ENCODE measurements around the gene ITGB5. TPM values are rescaled to one million over a fixed set of nuclear protein-coding genes. Genes with fewer than 3 reads are reported as not detected.

Gene ITGB5
- total and polyA plus RNA-seq, 2 donors (not counting 1 experiment from before 2014, with no cell fraction given) = 99.7 to 196 TPM

DNA sequence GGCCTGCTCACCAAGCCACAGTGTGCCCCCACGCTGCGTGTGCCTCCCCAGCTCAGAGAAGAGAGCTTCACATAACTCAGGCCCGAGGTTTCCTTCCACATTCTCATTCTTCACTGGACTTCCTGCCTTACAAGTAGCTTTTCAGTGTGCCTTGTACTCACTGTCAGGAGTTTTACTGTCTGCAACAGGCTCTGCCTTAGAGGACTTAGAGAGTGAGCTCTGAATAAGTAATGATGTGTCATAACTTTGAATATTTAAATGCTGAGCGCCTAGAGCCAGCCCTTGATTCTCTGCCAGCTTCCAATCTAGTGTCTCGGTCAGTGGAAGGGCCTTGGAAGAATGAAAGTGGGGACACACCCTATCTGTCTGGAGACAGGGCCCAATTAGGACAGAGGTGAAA lies 41.8 kb downstream of the ITGB5 start:
- no peaks in the 10 kb centered on the region for H3K79me2 ChIP-seq (ENCODE audit: control insufficient read depth, insufficient read depth, low read length)
- no peak overlapping the region for H2AFZ ChIP-seq (ENCODE audit: low read length)
- no peak overlapping the region for H3K9ac ChIP-seq (ENCODE audit: insufficient read depth, low read length)

DNA sequence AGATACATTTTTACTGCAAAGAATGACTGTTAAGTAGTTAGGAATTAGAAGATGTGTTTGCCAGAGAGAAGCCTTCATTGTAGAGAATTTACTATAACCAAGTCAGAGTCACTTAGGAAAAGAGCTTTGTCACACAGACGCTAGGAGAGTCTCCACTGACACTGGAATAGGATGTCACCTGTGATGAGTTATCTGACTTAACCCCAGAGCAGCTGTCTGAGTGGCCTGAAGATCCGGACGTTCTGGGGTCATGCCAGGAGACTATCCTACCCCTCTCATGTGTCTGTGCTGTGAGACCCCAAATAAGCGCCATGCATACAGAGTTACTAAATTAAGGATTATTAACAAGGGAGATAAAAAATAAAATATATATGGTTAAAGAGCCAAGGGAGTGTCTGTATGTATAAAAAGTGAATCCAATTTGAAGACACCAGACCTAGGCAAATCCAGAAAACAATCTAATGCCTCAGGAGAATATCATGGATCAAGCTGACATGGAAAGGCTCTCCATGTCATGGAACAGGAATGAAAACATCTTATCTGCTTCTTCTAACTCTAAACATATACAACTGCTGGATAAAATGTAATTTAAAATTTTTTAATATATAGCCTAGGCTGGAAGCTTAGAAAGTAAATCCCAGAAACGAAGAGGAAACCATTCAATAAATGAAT lies 43.5 kb downstream of the ITGB5 start:
- DNase-seq (ENCODE audit: low read depth in 2 of 2) = no peak
- no peaks in the 10 kb centered on the region for H3K36me3 ChIP-seq (ENCODE audit: control insufficient read depth, insufficient read depth, low read length)
- no peak overlapping the region for H3K9ac ChIP-seq (ENCODE audit: insufficient read depth, low read length)
- H3K9me3 ChIP-seq (ENCODE audit: control insufficient read depth, insufficient read depth, low read depth, low read length) = no peaks in the 10 kb centered on the region
- no peak overlapping the region for H3K4me2 ChIP-seq (ENCODE audit: extremely low read depth, insufficient read depth, low read length)
- peaks cover 11% of the 10 kb centered on the region for H3K4me1 ChIP-seq (ENCODE audit: control insufficient read depth, extremely low read depth, insufficient read depth, low read length)
- no peaks in the 10 kb centered on the region for H3K79me2 ChIP-seq (ENCODE audit: control insufficient read depth, insufficient read depth, low read length)
- no peaks in the 10 kb centered on the region for H4K20me1 ChIP-seq (ENCODE audit: control insufficient read depth, extremely low read depth, insufficient read depth, low read length)
- no peak overlapping the region for H3K4me3 ChIP-seq (replicated peaks in 1 of 4; ENCODE audit: control extremely low read depth in 1 of 4, insufficient read depth in 1 of 4, low read depth in 3 of 4, low read length in 4 of 4)
- no peak for TF ChIP-seq CTCF (conservative IDR thresholded peaks at IDR 0.05 in 1 of 2, IDR thresholded peaks at IDR 0.05 in 1 of 2; ENCODE audit: low read depth in 1 of 2, low read length in 2 of 2)
- TF ChIP-seq EZH2 (IDR thresholded peaks at IDR 0.05; ENCODE audit: low read length, missing control alignments) = no peak
- H3K27me3 ChIP-seq (ENCODE audit: control insufficient read depth, insufficient read depth, low read length) = no peaks in the 10 kb centered on the region
- no peak overlapping the region for H2AFZ ChIP-seq (ENCODE audit: low read length)
- no peak overlapping the region for H3K27ac ChIP-seq (ENCODE audit: insufficient read depth, low read length)

More for the DNA sequence above, 41.8 kb downstream of the ITGB5 start:
- DNase-seq (ENCODE audit: low read depth in 2 of 2) = peak; percentile 92 to 94
- Histone ChIP-seq H3K4me3 (replicated peaks in 1 of 4; ENCODE audit: control extremely low read depth in 1 of 4, insufficient read depth in 1 of 4, low read depth in 3 of 4, low read length in 4 of 4) (no peak overlapping the region), H3K4me1 (ENCODE audit: control insufficient read depth, extremely low read depth, insufficient read depth, low read length) (peaks cover 15% of the 10 kb centered on the region), H3K36me3 (ENCODE audit: control insufficient read depth, insufficient read depth, low read length) (no peaks in the 10 kb centered on the region), H3K9me3 (ENCODE audit: control insufficient read depth, insufficient read depth, low read depth, low read length) (no peaks in the 10 kb centered on the region), H3K4me2 (ENCODE audit: extremely low read depth, insufficient read depth, low read length) (peak overlapping the region; percentile 5), H3K27me3 (ENCODE audit: control insufficient read depth, insufficient read depth, low read length) (no peaks in the 10 kb centered on the region), H3K27ac (ENCODE audit: insufficient read depth, low read length) (peak overlapping the region; percentile 46), H4K20me1 (ENCODE audit: control insufficient read depth, extremely low read depth, insufficient read depth, low read length) (no peaks in the 10 kb centered on the region)
- TF ChIP-seq EZH2 (IDR thresholded peaks at IDR 0.05; ENCODE audit: low read length, missing control alignments) (no peak), CTCF (conservative IDR thresholded peaks at IDR 0.05 in 1 of 2, IDR thresholded peaks at IDR 0.05 in 1 of 2; ENCODE audit: low read depth in 1 of 2, low read length in 2 of 2) (no peak)

- Histone ChIP-seq H3K36me3 (ENCODE audit: control insufficient read depth, insufficient read depth, low read length) (no peaks in the 10 kb centered on the region), H4K20me1 (ENCODE audit: control insufficient read depth, extremely low read depth, insufficient read depth, low read length) (no peaks in the 10 kb centered on the region), H3K4me3 (replicated peaks in 1 of 4; ENCODE audit: control extremely low read depth in 1 of 4, insufficient read depth in 1 of 4, low read depth in 3 of 4, low read length in 4 of 4) (no peak overlapping the region), H3K27ac (ENCODE audit: insufficient read depth, low read length) (no peak overlapping the region), H3K79me2 (ENCODE audit: control insufficient read depth, insufficient read depth, low read length) (no peaks in the 10 kb centered on the region), H3K9me3 (ENCODE audit: control insufficient read depth, insufficient read depth, low read depth, low read length) (no peaks in the 10 kb centered on the region), H3K9ac (ENCODE audit: insufficient read depth, low read length) (no peak overlapping the region), H2AFZ (ENCODE audit: low read length) (no peak overlapping the region), H3K4me2 (ENCODE audit: extremely low read depth, insufficient read depth, low read length) (no peak overlapping the region), H3K27me3 (ENCODE audit: control insufficient read depth, insufficient read depth, low read length) (no peaks in the 10 kb centered on the region), H3K4me1 (ENCODE audit: control insufficient read depth, extremely low read depth, insufficient read depth, low read length) (peaks cover 15% of the 10 kb centered on the region)
- no peak for DNase-seq (ENCODE audit: low read depth in 2 of 2)
- TF ChIP-seq CTCF (conservative IDR thresholded peaks at IDR 0.05 in 1 of 2, IDR thresholded peaks at IDR 0.05 in 1 of 2; ENCODE audit: low read depth in 1 of 2, low read length in 2 of 2) (no peak), EZH2 (IDR thresholded peaks at IDR 0.05; ENCODE audit: low read length, missing control alignments) (no peak)
Measured at GRCh38 chr3:124843047-124843446, 44.1 kb downstream of the ITGB5 start.

Data from fibroblast of lung (primary cell).